Hepatocyte (in vitro differentiated cells): Measurements from ENCODE around the gene DZIP1L. TPM values are rescaled to one million over a fixed set of nuclear protein-coding genes. Genes with fewer than 3 reads are reported as not detected.
A peak's percentile ranks its signal among the peaks of the same experiment; 100 is the strongest.

Experiments used
- DNase-seq: peaks from one replicate; pipeline ENCODE4 v3.0.0-alpha.2; 2016; ENCODE audit warnings: low spot score
- H2AFZ ChIP-seq: fragments of 200-600 bp; sonication (generic); 2 replicates; pipeline ENCODE4 v1.6.0; 2016; ENCODE audit warnings: antibody characterized with exemption, mild to moderate bottlenecking
- H3K27ac ChIP-seq: fragments of 200-600 bp; sonication (generic); 2 replicates; pipeline ENCODE4 v1.5.1; 2016; ENCODE audit warnings: mild to moderate bottlenecking
- H3K27me3 ChIP-seq: fragments of 200-600 bp; sonication (generic); 2 replicates; pipeline ENCODE4 v1.6.1; 2016
- H3K36me3 ChIP-seq: fragments of 200-600 bp; sonication (generic); replicated peaks from 2 replicates; pipeline ENCODE4 v1.5.1; 2016; ENCODE audit warnings: low read depth; ENCODE audit not compliant: insufficient read depth
- H3K4me1 ChIP-seq: fragments of 200-600 bp; sonication (generic); 2 replicates; pipeline ENCODE4 v1.5.1; 2016; ENCODE audit warnings: mild to moderate bottlenecking, moderate library complexity; ENCODE audit not compliant: insufficient read depth
- H3K4me2 ChIP-seq: fragments of 200-600 bp; sonication (generic); 2 replicates; pipeline ENCODE4 v1.6.0; 2016
- H3K4me3 ChIP-seq: fragments of 200-600 bp; sonication (generic); 2 replicates; pipeline ENCODE4 v1.5.1; 2016; ENCODE audit warnings: mild to moderate bottlenecking
- H3K79me2 ChIP-seq: fragments of 200-600 bp; sonication (generic); 2 replicates; pipeline ENCODE4 v1.6.0; 2017; ENCODE audit warnings: mild to moderate bottlenecking
- H3K9me2 ChIP-seq: fragments of 200-600 bp; sonication (generic); replicated peaks from 2 replicates; pipeline ENCODE4 v1.6.0; 2017; ENCODE audit warnings: mild to moderate bottlenecking; ENCODE audit not compliant: insufficient read depth
- H3K9me3 ChIP-seq: fragments of 200-600 bp; sonication (generic); 2 replicates; pipeline ENCODE4 v1.5.1; 2016; ENCODE audit warnings: low read depth, mild to moderate bottlenecking
- H4K20me1 ChIP-seq: fragments of 200-600 bp; sonication (generic); 2 replicates; pipeline ENCODE4 v1.6.0; 2016; ENCODE audit warnings: mild to moderate bottlenecking; ENCODE audit not compliant: insufficient read depth, poor library complexity, severe bottlenecking
- CTCF ChIP-seq: fragments of 200-600 bp; sonication (generic); IDR thresholded peaks from 2 replicates; pipeline ENCODE4 v1.5.1; 2016; ENCODE audit warnings: antibody characterized with exemption, mild to moderate bottlenecking; ENCODE audit not compliant: poor library complexity
- EZH2 ChIP-seq: fragments of 200-600 bp; sonication (generic); IDR thresholded peaks from 2 replicates; pipeline ENCODE4 v1.6.1; 2016; ENCODE audit warnings: antibody characterized with exemption, mild to moderate bottlenecking, borderline replicate concordance
- EZH2phosphoT487 ChIP-seq: fragments of 200-600 bp; sonication (generic); IDR thresholded peaks from one replicate; pipeline ENCODE4 v1.6.1; 2018; ENCODE audit warnings: antibody characterized with exemption, mild to moderate bottlenecking, low read depth, moderate library complexity; ENCODE audit not compliant: unreplicated experiment, severe bottlenecking
- WGBS: methylation state at CpG from one replicate; pipeline ENCODE4 v1.1.6; 2016; ENCODE audit warnings: low lambda C conversion rate; ENCODE audit errors: missing lambda C conversion rate; 5-methylcytosine and 5-hydroxymethylcytosine counted together
- polyA plus RNA-seq: library from polyadenylated mRNA; unstranded; fragments of >200 nt; fragmentation: Nextera tagmentation; extraction: Ambion mirVana; gene quantifications from 2 replicates; pipeline ENCODE4 v1.2.1, GENCODE V29; 2016
- total RNA-seq: library from RNA; depleted of rRNA; stranded (reverse); fragments of >200 nt; gene quantifications from 2 replicates; pipeline ENCODE4 v1.2.3, GENCODE V29; 2014

Gene DZIP1L
- total and polyA plus RNA-seq, 2 experiments from 2014 or later = 4.0 to 7.5 TPM

DNA sequence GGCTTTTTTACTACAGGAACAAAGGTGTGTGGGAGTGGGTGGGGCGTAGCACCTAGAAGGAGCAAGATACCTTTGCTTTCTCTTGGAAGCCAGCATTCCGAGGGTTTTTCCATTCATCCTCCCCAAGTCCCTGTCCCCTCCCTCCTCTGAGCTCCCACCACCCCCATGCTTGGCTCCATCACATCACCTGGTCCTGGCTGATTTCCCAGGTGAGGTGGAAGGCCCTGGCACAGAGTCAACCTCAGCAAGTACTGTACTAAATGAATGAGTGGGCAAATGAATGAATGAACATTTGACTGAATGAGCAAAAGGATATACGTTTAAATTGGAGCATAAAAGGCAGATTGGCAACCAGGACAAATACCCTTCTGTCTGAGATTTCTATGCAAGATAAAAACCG lies 45.4 kb downstream of the DZIP1L start:
- no peaks in the 10 kb centered on the region for H4K20me1 ChIP-seq
- no peak overlapping the region for H3K4me3 ChIP-seq
- H2AFZ ChIP-seq = no peak overlapping the region
- no peak for DNase-seq
- H3K36me3 ChIP-seq = no peaks in the 10 kb centered on the region
- WGBS = 92% methylated on average over 4 of the region's 4 CpGs
- TF ChIP-seq EZH2 (no peak), CTCF (no peak), EZH2phosphoT487 (no peak)
- no peak overlapping the region for H3K27ac ChIP-seq
- H3K4me1 ChIP-seq = no peaks in the 10 kb centered on the region
- no peaks in the 10 kb centered on the region for H3K9me2 ChIP-seq
- no peak overlapping the region for H3K4me2 ChIP-seq
- H3K27me3 ChIP-seq = no peaks in the 10 kb centered on the region
- H3K79me2 ChIP-seq = no peaks in the 10 kb centered on the region
- H3K9me3 ChIP-seq = no peaks in the 10 kb centered on the region

GRCh38 chr3:138068579-138069174 lies 46.7 kb downstream of the DZIP1L start:
- 28% methylated on average over 14 of the region's 14 CpGs for WGBS
- Histone ChIP-seq H3K27me3 (no peaks in the 10 kb centered on the region), H4K20me1 (no peaks in the 10 kb centered on the region), H3K79me2 (no peaks in the 10 kb centered on the region), H3K9me2 (no peaks in the 10 kb centered on the region), H3K4me2 (no peak overlapping the region), H3K27ac (no peak overlapping the region), H3K4me1 (no peaks in the 10 kb centered on the region), H3K9me3 (no peaks in the 10 kb centered on the region), H3K4me3 (no peak overlapping the region), H2AFZ (no peak overlapping the region), H3K36me3 (no peaks in the 10 kb centered on the region)
- TF ChIP-seq EZH2 (no peak), CTCF (peak; percentile 97)
- peak; percentile 83 for DNase-seq

DNA sequence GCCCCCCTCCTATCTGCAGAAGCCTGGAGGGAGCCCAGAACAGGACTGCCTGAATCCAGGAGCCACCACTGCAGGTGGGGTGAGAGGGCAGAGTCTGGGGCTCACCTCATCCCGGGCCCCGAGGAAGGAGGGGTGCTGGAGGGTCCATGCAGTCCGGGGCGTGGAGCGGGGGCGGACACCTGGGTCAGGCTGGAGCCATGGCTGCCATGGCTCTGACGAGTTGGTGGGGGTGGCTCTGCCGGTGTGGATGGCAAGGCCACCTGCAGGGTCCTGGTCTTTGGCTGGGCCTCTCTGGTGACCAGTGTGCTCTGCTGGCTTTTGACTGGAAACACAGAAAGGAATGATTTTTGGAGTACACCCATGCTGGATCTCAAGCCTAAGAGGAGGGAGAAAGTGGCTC lies 47.4 kb downstream of the DZIP1L start:
- H3K9me3 ChIP-seq = no peaks in the 10 kb centered on the region
- no peaks in the 10 kb centered on the region for H3K9me2 ChIP-seq
- H4K20me1 ChIP-seq = no peaks in the 10 kb centered on the region
- no peak overlapping the region for H2AFZ ChIP-seq
- H3K36me3 ChIP-seq = no peaks in the 10 kb centered on the region
- TF ChIP-seq CTCF (no peak), EZH2phosphoT487 (no peak), EZH2 (no peak)
- WGBS = 94% methylated on average over 7 of the region's 8 CpGs
- H3K27me3 ChIP-seq = no peaks in the 10 kb centered on the region
- H3K27ac ChIP-seq = no peak overlapping the region
- no peak overlapping the region for H3K4me2 ChIP-seq
- no peak for DNase-seq
- no peaks in the 10 kb centered on the region for H3K4me1 ChIP-seq
- no peak overlapping the region for H3K4me3 ChIP-seq
- H3K79me2 ChIP-seq = no peaks in the 10 kb centered on the region

DNA sequence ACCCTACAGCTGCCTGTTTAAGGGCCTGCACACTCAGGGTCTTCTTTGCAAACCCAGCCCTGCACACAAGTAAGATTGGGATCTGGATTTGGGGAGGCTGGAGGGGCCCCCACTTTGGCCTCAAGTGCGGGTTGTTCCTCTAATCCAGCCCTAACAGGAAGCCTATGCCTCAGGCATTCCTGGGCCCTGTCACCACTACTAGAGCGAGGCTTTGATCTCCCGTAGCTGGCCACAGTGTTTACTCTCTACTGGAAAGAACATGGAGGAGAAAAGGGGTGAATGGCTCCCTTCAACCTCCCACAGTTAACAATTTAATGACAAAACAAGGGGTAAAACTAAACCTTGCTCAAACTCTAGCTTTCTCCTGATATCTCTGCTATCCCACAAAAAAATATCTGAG lies 48.4 kb downstream of the DZIP1L start:
- Histone ChIP-seq H3K27me3 (no peaks in the 10 kb centered on the region), H4K20me1 (no peaks in the 10 kb centered on the region), H3K36me3 (no peaks in the 10 kb centered on the region), H3K9me2 (no peaks in the 10 kb centered on the region), H3K27ac (no peak overlapping the region), H2AFZ (no peak overlapping the region), H3K79me2 (no peaks in the 10 kb centered on the region), H3K4me2 (no peak overlapping the region), H3K4me3 (no peak overlapping the region), H3K9me3 (no peaks in the 10 kb centered on the region), H3K4me1 (no peaks in the 10 kb centered on the region)
- 68% methylated on average over 3 of the region's 3 CpGs for WGBS
- DNase-seq = no peak
- TF ChIP-seq EZH2phosphoT487 (no peak), CTCF (no peak), EZH2 (no peak)
